DMS53 (cell line): ENCODE data around the gene TMEM107.
"Not testable (repeated sequence)": the region's sequence is repeated elsewhere in the genome, so short reads cannot be mapped to it uniquely, and the experiment has no call there.

Experiments used
- DNase-seq: peaks from one replicate; lab custom pipeline; 2025; lab: John Stamatoyannopoulos, UW

TMEM107 gene

GRCh38 chr17:8176197-8176940 lies at the start of gene TMEM107:
TMEM107 (minus strand) TSS chr17:8176380; CDS start chr17:8176286, 94 bp downstream.
- DNase-seq, result peak; percentile 98

- DNase-seq, result no peak
Observed at GRCh38 chr17:8224891-8225812, 49.0 kb upstream of the TMEM107 start.

GRCh38 chr17:8223356-8224126 lies 47.4 kb upstream of the TMEM107 start:
- DNase-seq, result peak; percentile 95

GRCh38 chr17:8222630-8223355 lies 46.6 kb upstream of the TMEM107 start:
- DNase-seq, result peak; percentile 97

- peak; percentile 98 for DNase-seq
Observed at GRCh38 chr17:8222380-8222629, 46.1 kb upstream of the TMEM107 start.

GRCh38 chr17:8221663-8222379 lies 45.6 kb upstream of the TMEM107 start:
- DNase-seq, result peak; percentile 98

GRCh38 chr17:8220783-8221662 lies 44.8 kb upstream of the TMEM107 start:
- DNase-seq, result peak; percentile 97

GRCh38 chr17:8214000-8214399 lies 37.8 kb upstream of the TMEM107 start:
- not testable (repeated sequence) for DNase-seq

- DNase-seq, result no peak
Observed at GRCh38 chr17:8212312-8213180, 36.4 kb upstream of the TMEM107 start.

- DNase-seq, result no peak
Observed at GRCh38 chr17:8210761-8211458, 34.7 kb upstream of the TMEM107 start.

- DNase-seq, result peak; percentile 99
Observed at GRCh38 chr17:8209907-8210760, 34.0 kb upstream of the TMEM107 start, which contains the start of gene AURKB. AURKB (minus strand) TSS chr17:8210575; CDS start chr17:8210224, 351 bp downstream.

- DNase-seq, result no peak
Observed at GRCh38 chr17:8206536-8206935, 30.4 kb upstream of the TMEM107 start.

GRCh38 chr17:8204761-8205555 lies 28.8 kb upstream of the TMEM107 start:
- no peak for DNase-seq

- peak; percentile 98 for DNase-seq
Observed at GRCh38 chr17:8192070-8192815, 16.1 kb upstream of the TMEM107 start.

GRCh38 chr17:8190506-8190905 lies 14.3 kb upstream of the TMEM107 start:
- no peak for DNase-seq
